SK-N-SH (cell line): ENCODE results near the gene C1GALT1. TPM values are rescaled to one million over a fixed set of nuclear protein-coding genes. Genes with fewer than 3 reads are reported as not detected.

Experiments used
- CTCF ChIA-PET: fragments of 300-600, 350-600 bp; formaldehyde crosslinking; extraction: SDS; loops from one replicate; lab custom pipeline; 2021; lab: Yijun Ruan, JAX
- POLR2A ChIA-PET: fragments of 350-600 bp; sonication (Branson Sonifier 250); formaldehyde crosslinking; extraction: SDS; loops from one replicate; lab custom pipeline; 2020; ENCODE audit warnings: antibody characterized with exemption, inconsistent platforms; lab: Yijun Ruan, JAX
- DNase-seq: peaks from one replicate; pipeline ENCODE4 v3.0.0; 2012
- H2AFZ ChIP-seq: fragments of 200-600 bp; sonication (generic); 2 replicates; pipeline ENCODE4 v1.8.1; 2016; ENCODE audit warnings: antibody characterized with exemption, mild to moderate bottlenecking, low read depth
- H3F3A ChIP-seq: fragments of 200-600 bp; sonication (generic); replicated peaks from 2 replicates; pipeline ENCODE3; 2016; ENCODE audit warnings: antibody characterized with exemption, mild to moderate bottlenecking; ENCODE audit not compliant: insufficient read depth
- H3K27ac ChIP-seq, 2 experiments: fragments of 200-500 bp in 1 of 2; fragments of 200-600 bp in 1 of 2; sonication (Bioruptor generic) in 1 of 2; sonication (generic), shearing (Covaris generic) in 1 of 2; 2 replicates each; pipeline versions ENCODE4 v1.5.1 to v1.6.1; 2014 to 2016; ENCODE audit warnings: low read depth in 2 of 2, inconsistent platforms in 1 of 2, low read length in 1 of 2, mild to moderate bottlenecking in 1 of 2, mixed read lengths in 1 of 2
- H3K27me3 ChIP-seq: fragments of 200-600 bp; sonication (generic), shearing (Covaris generic); 2 replicates; pipeline ENCODE4 v1.6.1; 2016; ENCODE audit warnings: mixed run types; ENCODE audit not compliant: insufficient read depth
- H3K36me3 ChIP-seq, 2 experiments: fragments of 200-500 bp in 1 of 2; fragments of 200-600 bp in 1 of 2; sonication (Bioruptor generic) in 1 of 2; sonication (generic) in 1 of 2; replicated peaks in 1 of 2; 2 replicates each; pipeline versions ENCODE3 to v1.5.1; 2014 to 2016; ENCODE audit warnings: low read length in 1 of 2, mild to moderate bottlenecking in 1 of 2; ENCODE audit not compliant: insufficient read depth in 2 of 2, control insufficient read depth in 1 of 2
- H3K4me1 ChIP-seq, 2 experiments: fragments of 200-500 bp in 1 of 2; fragments of 200-600 bp in 1 of 2; sonication (Bioruptor generic) in 1 of 2; sonication (generic), shearing (Covaris generic) in 1 of 2; 2 replicates each; pipeline versions ENCODE4 v1.5.1 to v1.6.1; 2014 to 2016; ENCODE audit warnings: low read depth in 1 of 2, low read length in 1 of 2, mixed run types in 1 of 2; ENCODE audit not compliant: insufficient read depth in 2 of 2, control insufficient read depth in 1 of 2
- H3K4me2 ChIP-seq: fragments of 200-600 bp; sonication (generic), shearing (Covaris generic); 2 replicates; pipeline ENCODE4 v1.6.1; 2017; ENCODE audit warnings: mixed run types
- H3K4me3 ChIP-seq, 2 experiments: fragments of 200-500 bp in 1 of 2; fragments of 200-600 bp in 1 of 2; sonication (Bioruptor generic) in 1 of 2; sonication (generic), shearing (Covaris generic) in 1 of 2; 2 replicates each; pipeline versions ENCODE4 v1.5.1 to v1.8.1; 2014 to 2016; ENCODE audit warnings: low read depth in 2 of 2, inconsistent platforms in 1 of 2, low read length in 1 of 2, mild to moderate bottlenecking in 1 of 2, mixed read lengths in 1 of 2, moderate library complexity in 1 of 2
- H3K79me2 ChIP-seq: fragments of 200-600 bp; sonication (generic); 2 replicates; pipeline ENCODE4 v1.8.1; 2017; ENCODE audit warnings: mild to moderate bottlenecking; ENCODE audit not compliant: insufficient read depth
- H3K9ac ChIP-seq: fragments of 200-600 bp; sonication (generic); 2 replicates; pipeline ENCODE4 v1.6.1; 2017; ENCODE audit warnings: mixed run types
- H3K9me2 ChIP-seq: fragments of 200-600 bp; sonication (generic); 2 replicates; pipeline ENCODE4 v1.6.1; 2017; ENCODE audit warnings: mixed run types
- H3K9me3 ChIP-seq: fragments of 200-600 bp; sonication (generic); 2 replicates; pipeline ENCODE4 v1.6.1; 2017; ENCODE audit warnings: mixed run types, mild to moderate bottlenecking, moderate library complexity
- H4K20me1 ChIP-seq: fragments of 200-600 bp; sonication (generic); 2 replicates; pipeline ENCODE4 v1.6.1; 2017; ENCODE audit warnings: mild to moderate bottlenecking, mixed run types; ENCODE audit not compliant: insufficient read depth
- ELF1 ChIP-seq: IDR thresholded peaks from 2 replicates; pipeline ENCODE4 v1.4.0; 2012
- EP300 ChIP-seq, 2 experiments: IDR thresholded peaks; 2 replicates each; pipeline versions ENCODE4 v1.4.0 to v1.6.1; 2012; ENCODE audit warnings: borderline replicate concordance in 1 of 2, low read depth in 1 of 2, low read length in 1 of 2
- EZH2phosphoT487 ChIP-seq: fragments of 200-600 bp; sonication (generic); IDR thresholded peaks from 2 replicates; pipeline ENCODE4 v1.6.1; 2017; ENCODE audit warnings: low read depth, mixed run types, mild to moderate bottlenecking, antibody characterized with exemption, moderate library complexity, borderline replicate concordance
- FOSL2 ChIP-seq: IDR thresholded peaks from 2 replicates; pipeline ENCODE4 v1.4.0; 2012; ENCODE audit warnings: low read depth, mild to moderate bottlenecking, moderate library complexity, borderline replicate concordance
- GABPA ChIP-seq: IDR thresholded peaks from 2 replicates; pipeline ENCODE4 v1.4.0; 2012; ENCODE audit warnings: low read depth, mild to moderate bottlenecking
- JUND ChIP-seq: IDR thresholded peaks from 2 replicates; pipeline ENCODE4 v1.4.0; 2012
- MXI1 ChIP-seq: IDR thresholded peaks from 2 replicates; pipeline ENCODE4 v1.6.1; 2012; ENCODE audit warnings: mild to moderate bottlenecking, low read depth, low read length, improper control_type of control experiment
- NFIC ChIP-seq: IDR thresholded peaks from 2 replicates; pipeline ENCODE4 v1.4.0; 2012; ENCODE audit warnings: borderline replicate concordance
- POLR2AphosphoS5 ChIP-seq: IDR thresholded peaks from 2 replicates; pipeline ENCODE4 v1.6.1; 2012; ENCODE audit warnings: low read depth, low read length
- RCOR1 ChIP-seq: fragments of 150-350 bp; IDR thresholded peaks from 2 replicates; pipeline ENCODE4 v1.6.1; 2017; ENCODE audit warnings: antibody characterized with exemption, low read length
- RFX5 ChIP-seq: IDR thresholded peaks from 2 replicates; pipeline ENCODE4 v1.6.1; 2012; ENCODE audit warnings: mild to moderate bottlenecking, improper control_type of control experiment, low read length
- RXRA ChIP-seq: IDR thresholded peaks from 2 replicates; pipeline ENCODE4 v1.4.0; 2012; ENCODE audit warnings: low read depth, mild to moderate bottlenecking, borderline replicate concordance
- SIN3A ChIP-seq: IDR thresholded peaks from 2 replicates; pipeline ENCODE4 v1.6.1; 2012; ENCODE audit warnings: low read depth, mild to moderate bottlenecking, low read length, moderate library complexity, borderline replicate concordance
- SMC3 ChIP-seq: IDR thresholded peaks from 2 replicates; pipeline ENCODE4 v1.6.1; 2012; ENCODE audit warnings: low read depth, low read length, improper control_type of control experiment
- TEAD4 ChIP-seq: IDR thresholded peaks from 2 replicates; pipeline ENCODE4 v1.4.0; 2012; ENCODE audit warnings: mild to moderate bottlenecking, borderline replicate concordance; ENCODE audit not compliant: insufficient read depth
- WGBS: methylation state at CpG from one replicate; pipeline ENCODE4 v1.1.6; 2017; ENCODE audit warnings: low lambda C conversion rate; 5-methylcytosine and 5-hydroxymethylcytosine counted together
- polyA plus RNA-seq, 3 experiments: library from polyadenylated mRNA; depleted of rRNA; stranded (reverse); fragments of >200 nt; gene quantifications; 2 replicates each; pipeline ENCODE4 v1.2.3, GENCODE V29; 2012
- TF ChIP-seq, protein P1 (sequence below): IDR thresholded peaks from 2 replicates; pipeline ENCODE4 v1.6.1; 2012; ENCODE audit warnings: mild to moderate bottlenecking, low read depth, low read length, moderate library complexity
- TF ChIP-seq, protein P2 (sequence below): fragments of 150-350 bp; IDR thresholded peaks from 2 replicates; pipeline ENCODE4 v1.6.1; 2016; ENCODE audit warnings: mild to moderate bottlenecking, low read depth, low read length
- TF ChIP-seq, protein P3 (sequence below): IDR thresholded peaks from 2 replicates; pipeline ENCODE4 v1.4.0; 2012; ENCODE audit warnings: low read depth, borderline replicate concordance

Gene C1GALT1
- polyA plus RNA-seq, 1 of the 3 experiments (the other 2 are of a cell fraction) = 15.2 TPM

DNA sequence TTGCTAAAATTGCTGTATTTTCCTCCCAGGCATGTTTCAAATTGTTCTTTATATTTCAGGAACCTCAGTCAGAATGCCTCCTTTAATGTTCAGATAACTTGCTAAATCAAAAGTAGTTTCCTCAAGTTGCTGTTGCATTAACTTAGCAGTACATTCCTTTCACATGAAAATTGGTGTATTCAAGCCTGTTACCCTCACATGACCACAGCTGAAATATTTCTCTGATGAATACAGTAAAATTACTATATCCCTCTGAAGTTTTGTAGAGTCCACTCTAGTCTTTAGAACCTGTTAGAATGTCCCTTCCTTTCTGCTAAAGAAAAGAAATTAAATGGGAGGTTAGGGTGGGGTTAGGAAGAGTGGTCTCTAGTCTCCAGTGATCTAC lies 24.5 kb upstream of the C1GALT1 start:
- H3K27ac ChIP-seq = peak overlapping the region in 1 of 2 experiments; percentile 24; a peak in 2 of 4 replicates
- H3K9me3 ChIP-seq = no peaks in the 10 kb centered on the region; the same call in 1 of the 2 replicates
- H2AFZ ChIP-seq = peak overlapping the region; percentile 37; the same call in 1 of the 2 replicates
- H3K27me3 ChIP-seq = no peaks in the 10 kb centered on the region
- H3K4me2 ChIP-seq = peak overlapping the region; percentile 43
- no peaks in the 10 kb centered on the region for H3K79me2 ChIP-seq
- no peaks in the 10 kb centered on the region for H3F3A ChIP-seq
- CTCF ChIA-PET = no interaction called here
- H3K4me3 ChIP-seq = peak overlapping the region in 1 of 2 experiments; percentile 26; a peak in 1 of 4 replicates
- no peak for DNase-seq
- H4K20me1 ChIP-seq = no peaks in the 10 kb centered on the region
- H3K9ac ChIP-seq = peak overlapping the region; percentile 19; the same call in 1 of the 2 replicates
- no peak for TF ChIP-seq JUND
- no peak for TF ChIP-seq TEAD4
- TF ChIP-seq SMC3 = no peak
- TF ChIP-seq FOSL2 = no peak
- TF ChIP-seq, protein P1, sequence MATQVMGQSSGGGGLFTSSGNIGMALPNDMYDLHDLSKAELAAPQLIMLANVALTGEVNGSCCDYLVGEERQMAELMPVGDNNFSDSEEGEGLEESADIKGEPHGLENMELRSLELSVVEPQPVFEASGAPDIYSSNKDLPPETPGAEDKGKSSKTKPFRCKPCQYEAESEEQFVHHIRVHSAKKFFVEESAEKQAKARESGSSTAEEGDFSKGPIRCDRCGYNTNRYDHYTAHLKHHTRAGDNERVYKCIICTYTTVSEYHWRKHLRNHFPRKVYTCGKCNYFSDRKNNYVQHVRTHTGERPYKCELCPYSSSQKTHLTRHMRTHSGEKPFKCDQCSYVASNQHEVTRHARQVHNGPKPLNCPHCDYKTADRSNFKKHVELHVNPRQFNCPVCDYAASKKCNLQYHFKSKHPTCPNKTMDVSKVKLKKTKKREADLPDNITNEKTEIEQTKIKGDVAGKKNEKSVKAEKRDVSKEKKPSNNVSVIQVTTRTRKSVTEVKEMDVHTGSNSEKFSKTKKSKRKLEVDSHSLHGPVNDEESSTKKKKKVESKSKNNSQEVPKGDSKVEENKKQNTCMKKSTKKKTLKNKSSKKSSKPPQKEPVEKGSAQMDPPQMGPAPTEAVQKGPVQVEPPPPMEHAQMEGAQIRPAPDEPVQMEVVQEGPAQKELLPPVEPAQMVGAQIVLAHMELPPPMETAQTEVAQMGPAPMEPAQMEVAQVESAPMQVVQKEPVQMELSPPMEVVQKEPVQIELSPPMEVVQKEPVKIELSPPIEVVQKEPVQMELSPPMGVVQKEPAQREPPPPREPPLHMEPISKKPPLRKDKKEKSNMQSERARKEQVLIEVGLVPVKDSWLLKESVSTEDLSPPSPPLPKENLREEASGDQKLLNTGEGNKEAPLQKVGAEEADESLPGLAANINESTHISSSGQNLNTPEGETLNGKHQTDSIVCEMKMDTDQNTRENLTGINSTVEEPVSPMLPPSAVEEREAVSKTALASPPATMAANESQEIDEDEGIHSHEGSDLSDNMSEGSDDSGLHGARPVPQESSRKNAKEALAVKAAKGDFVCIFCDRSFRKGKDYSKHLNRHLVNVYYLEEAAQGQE = no peak
- TF ChIP-seq EZH2phosphoT487 = no peak
- no peaks in the 10 kb centered on the region for H3K9me2 ChIP-seq
- no peaks in the 10 kb centered on the region for H3K36me3 ChIP-seq
- POLR2A ChIA-PET = no interaction called here
- H3K4me1 ChIP-seq = no peaks in the 10 kb centered on the region

DNA sequence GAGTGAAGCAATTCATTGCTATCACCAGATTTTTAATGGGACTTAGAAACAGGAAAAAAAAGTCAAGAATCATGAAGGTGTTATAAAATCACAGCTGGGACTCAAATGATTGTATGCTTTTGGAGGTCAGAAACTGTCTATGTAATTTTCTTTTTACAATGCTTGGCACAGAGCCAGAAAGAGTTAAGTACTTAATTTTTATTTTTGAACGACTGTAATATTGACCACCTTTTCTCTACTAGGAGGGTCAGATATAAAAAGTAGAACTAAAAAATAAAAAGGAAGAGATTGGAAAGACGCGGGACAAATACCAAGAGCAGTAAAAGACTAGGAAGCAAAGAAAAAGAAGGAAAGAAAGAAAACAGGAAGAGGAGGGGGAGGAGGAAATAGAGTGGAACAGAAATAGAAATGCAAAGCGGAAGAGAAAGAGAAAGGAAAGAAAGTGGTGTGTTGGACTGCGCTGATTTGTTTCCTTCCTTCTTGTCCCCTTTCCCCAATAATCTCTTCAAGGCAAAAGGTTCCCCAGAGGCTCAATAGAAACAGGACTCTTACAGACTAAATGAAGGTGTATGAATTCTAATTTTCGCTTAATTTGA lies 23.2 kb upstream of the C1GALT1 start:
- no peak overlapping the region for H3K4me3 ChIP-seq
- 75% methylated on average over 6 of the region's 6 CpGs for WGBS
- H2AFZ ChIP-seq = no peak overlapping the region
- no peak overlapping the region for H3K27ac ChIP-seq
- CTCF ChIA-PET = interaction anchor here (1.0 to 1.8 kb wide), 3 partner anchors 11 to 22 kb away, joined by 3 to 5 read pairs (median 3); no protein-coding TSS in a partner anchor
- TF ChIP-seq POLR2AphosphoS5 = no peak
- TF ChIP-seq EZH2phosphoT487 = no peak
- no peak for TF ChIP-seq NFIC
- no peak for TF ChIP-seq JUND
- no peak for TF ChIP-seq RCOR1
- TF ChIP-seq GABPA = no peak
- no peak for TF ChIP-seq RXRA
- TF ChIP-seq, protein P2, sequence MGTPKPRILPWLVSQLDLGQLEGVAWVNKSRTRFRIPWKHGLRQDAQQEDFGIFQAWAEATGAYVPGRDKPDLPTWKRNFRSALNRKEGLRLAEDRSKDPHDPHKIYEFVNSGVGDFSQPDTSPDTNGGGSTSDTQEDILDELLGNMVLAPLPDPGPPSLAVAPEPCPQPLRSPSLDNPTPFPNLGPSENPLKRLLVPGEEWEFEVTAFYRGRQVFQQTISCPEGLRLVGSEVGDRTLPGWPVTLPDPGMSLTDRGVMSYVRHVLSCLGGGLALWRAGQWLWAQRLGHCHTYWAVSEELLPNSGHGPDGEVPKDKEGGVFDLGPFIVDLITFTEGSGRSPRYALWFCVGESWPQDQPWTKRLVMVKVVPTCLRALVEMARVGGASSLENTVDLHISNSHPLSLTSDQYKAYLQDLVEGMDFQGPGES = no peak
- no peak for TF ChIP-seq ELF1
- TF ChIP-seq, protein P3, sequence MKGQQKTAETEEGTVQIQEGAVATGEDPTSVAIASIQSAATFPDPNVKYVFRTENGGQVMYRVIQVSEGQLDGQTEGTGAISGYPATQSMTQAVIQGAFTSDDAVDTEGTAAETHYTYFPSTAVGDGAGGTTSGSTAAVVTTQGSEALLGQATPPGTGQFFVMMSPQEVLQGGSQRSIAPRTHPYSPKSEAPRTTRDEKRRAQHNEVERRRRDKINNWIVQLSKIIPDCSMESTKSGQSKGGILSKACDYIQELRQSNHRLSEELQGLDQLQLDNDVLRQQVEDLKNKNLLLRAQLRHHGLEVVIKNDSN = no peak
- TF ChIP-seq EP300 (IDR thresholded peaks at IDR 0.05; ENCODE audit: borderline replicate concordance in 1 of 2, low read depth in 1 of 2, low read length in 1 of 2) = no peak
- no peak for TF ChIP-seq RFX5
- no peak for TF ChIP-seq MXI1
- no peak for TF ChIP-seq SIN3A
- H3K9me2 ChIP-seq = no peaks in the 10 kb centered on the region
- no peaks in the 10 kb centered on the region for H3F3A ChIP-seq
- H3K4me1 ChIP-seq = no peaks in the 10 kb centered on the region
- no peaks in the 10 kb centered on the region for H3K36me3 ChIP-seq
- DNase-seq = no peak
- no peaks in the 10 kb centered on the region; the same call in 1 of the 2 replicates for H3K27me3 ChIP-seq
- no peaks in the 10 kb centered on the region; the same call in 1 of the 2 replicates for H3K9me3 ChIP-seq
- no peaks in the 10 kb centered on the region for H3K79me2 ChIP-seq
- H3K9ac ChIP-seq = no peak overlapping the region
- no peak overlapping the region for H3K4me2 ChIP-seq
- POLR2A ChIA-PET = no interaction called here
- H4K20me1 ChIP-seq = no peaks in the 10 kb centered on the region
